Smooth muscle cell (in vitro differentiated cells): ENCODE results near the gene ARHGAP10. TPM values are rescaled to one million over a fixed set of nuclear protein-coding genes. Genes with fewer than 3 reads are reported as not detected.
A peak's percentile ranks its signal among the peaks of the same experiment; 100 is the strongest.

ENCODE experiments used
- DNase-seq: peaks from one replicate; lab custom pipeline; 2025; ENCODE audit not compliant: unreplicated experiment; lab: John Stamatoyannopoulos, UW
- H2AFZ ChIP-seq: fragments of 200-600 bp; sonication (generic); 2 replicates; pipeline ENCODE4 v1.6.0; 2016; ENCODE audit warnings: antibody characterized with exemption, low read depth, mild to moderate bottlenecking
- H3F3A ChIP-seq: fragments of 200-600 bp; sonication (generic); 2 replicates; pipeline ENCODE4 v1.6.0; 2017; ENCODE audit warnings: antibody characterized with exemption, low read depth
- H3K27ac ChIP-seq: fragments of 200-600 bp; sonication (generic); 2 replicates; pipeline ENCODE4 v1.5.1; 2016; ENCODE audit warnings: low read depth, mild to moderate bottlenecking
- H3K27me3 ChIP-seq: fragments of 200-600 bp; sonication (generic); 2 replicates; pipeline ENCODE4 v1.6.1; 2016; ENCODE audit warnings: low read depth, mild to moderate bottlenecking
- H3K36me3 ChIP-seq: fragments of 200-600 bp; sonication (generic); 2 replicates; pipeline ENCODE4 v1.5.1; 2016; ENCODE audit warnings: low read depth
- H3K4me1 ChIP-seq: fragments of 200-600 bp; sonication (generic); 2 replicates; pipeline ENCODE4 v1.5.1; 2016; ENCODE audit warnings: low read depth
- H3K4me2 ChIP-seq: fragments of 200-600 bp; sonication (generic); 2 replicates; pipeline ENCODE4 v1.6.0; 2016; ENCODE audit warnings: mild to moderate bottlenecking
- H3K4me3 ChIP-seq: fragments of 200-600 bp; sonication (generic); 2 replicates; pipeline ENCODE4 v1.5.1; 2016; ENCODE audit warnings: mild to moderate bottlenecking
- H3K79me2 ChIP-seq: fragments of 200-600 bp; sonication (generic); 2 replicates; pipeline ENCODE4 v1.6.0; 2016; ENCODE audit warnings: low read depth, mild to moderate bottlenecking
- H3K9ac ChIP-seq: fragments of 200-600 bp; sonication (generic); 2 replicates; pipeline ENCODE4 v1.6.0; 2016; ENCODE audit warnings: low read depth
- H3K9me3 ChIP-seq: fragments of 200-600 bp; sonication (generic); replicated peaks from 2 replicates; pipeline ENCODE4 v1.5.1; 2016; ENCODE audit warnings: low read depth
- H4K20me1 ChIP-seq: fragments of 200-600 bp; sonication (generic); 2 replicates; pipeline ENCODE4 v1.6.0; 2016; ENCODE audit warnings: low read depth
- WGBS: methylation state at CpG from one replicate; pipeline ENCODE4 v1.1.7; 2016; ENCODE audit warnings: low lambda C conversion rate; 5-methylcytosine and 5-hydroxymethylcytosine counted together
- polyA plus RNA-seq: library from polyadenylated mRNA; unstranded; fragments of >200 nt; fragmentation: Nextera tagmentation; extraction: Ambion mirVana; gene quantifications from 2 replicates; pipeline ENCODE4 v1.2.1, GENCODE V29; 2016
- total RNA-seq: library from RNA; depleted of rRNA; stranded (reverse); fragments of >200 nt; gene quantifications from 2 replicates; pipeline ENCODE4 v1.2.3, GENCODE V29; 2014
- TF ChIP-seq, protein P1 (sequence below): fragments of 200-600 bp; sonication (generic); IDR thresholded peaks from 2 replicates; pipeline ENCODE4 v1.5.1; 2017; ENCODE audit warnings: borderline replicate concordance, mild to moderate bottlenecking, antibody characterized with exemption; ENCODE audit not compliant: insufficient read depth, poor library complexity, severe bottlenecking

Gene ARHGAP10
- total and polyA plus RNA-seq, 2 experiments from 2014 or later: 6.2 to 11.6 TPM

DNA sequence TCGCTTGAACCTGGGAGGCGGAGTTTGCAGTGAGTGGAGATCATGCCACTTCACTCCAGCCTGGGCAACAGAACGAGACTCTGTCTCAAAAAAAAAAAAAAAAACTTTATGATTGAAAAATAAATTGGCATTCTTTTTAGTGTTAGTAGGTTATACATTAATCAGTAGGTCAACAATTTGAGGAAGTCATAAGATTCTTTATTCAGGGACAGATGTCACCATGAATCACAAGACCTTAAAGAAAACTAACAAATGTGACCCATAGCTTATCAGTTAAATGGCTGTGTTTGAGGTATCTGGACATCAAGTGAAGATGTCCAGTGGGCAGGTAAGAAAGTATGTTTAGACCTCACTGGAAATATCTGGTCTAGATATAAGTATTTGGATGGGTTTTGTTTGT, 38.7 kb upstream of the ARHGAP10 start:
- TF ChIP-seq, protein P1, sequence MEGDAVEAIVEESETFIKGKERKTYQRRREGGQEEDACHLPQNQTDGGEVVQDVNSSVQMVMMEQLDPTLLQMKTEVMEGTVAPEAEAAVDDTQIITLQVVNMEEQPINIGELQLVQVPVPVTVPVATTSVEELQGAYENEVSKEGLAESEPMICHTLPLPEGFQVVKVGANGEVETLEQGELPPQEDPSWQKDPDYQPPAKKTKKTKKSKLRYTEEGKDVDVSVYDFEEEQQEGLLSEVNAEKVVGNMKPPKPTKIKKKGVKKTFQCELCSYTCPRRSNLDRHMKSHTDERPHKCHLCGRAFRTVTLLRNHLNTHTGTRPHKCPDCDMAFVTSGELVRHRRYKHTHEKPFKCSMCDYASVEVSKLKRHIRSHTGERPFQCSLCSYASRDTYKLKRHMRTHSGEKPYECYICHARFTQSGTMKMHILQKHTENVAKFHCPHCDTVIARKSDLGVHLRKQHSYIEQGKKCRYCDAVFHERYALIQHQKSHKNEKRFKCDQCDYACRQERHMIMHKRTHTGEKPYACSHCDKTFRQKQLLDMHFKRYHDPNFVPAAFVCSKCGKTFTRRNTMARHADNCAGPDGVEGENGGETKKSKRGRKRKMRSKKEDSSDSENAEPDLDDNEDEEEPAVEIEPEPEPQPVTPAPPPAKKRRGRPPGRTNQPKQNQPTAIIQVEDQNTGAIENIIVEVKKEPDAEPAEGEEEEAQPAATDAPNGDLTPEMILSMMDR: no peak
- Histone ChIP-seq H3K4me2 (no peak overlapping the region), H3K79me2 (no peaks in the 10 kb centered on the region), H4K20me1 (no peaks in the 10 kb centered on the region), H3K4me1 (no peaks in the 10 kb centered on the region), H3K4me3 (no peak overlapping the region), H3K27ac (no peak overlapping the region), H3K9me3 (no peaks in the 10 kb centered on the region), H3K36me3 (no peaks in the 10 kb centered on the region), H3K27me3 (no peaks in the 10 kb centered on the region), H3F3A (no peaks in the 10 kb centered on the region), H3K9ac (no peak overlapping the region), H2AFZ (no peak overlapping the region)
- 93% methylated on average over 3 of the region's 3 CpGs for WGBS
- no peak for DNase-seq

DNA sequence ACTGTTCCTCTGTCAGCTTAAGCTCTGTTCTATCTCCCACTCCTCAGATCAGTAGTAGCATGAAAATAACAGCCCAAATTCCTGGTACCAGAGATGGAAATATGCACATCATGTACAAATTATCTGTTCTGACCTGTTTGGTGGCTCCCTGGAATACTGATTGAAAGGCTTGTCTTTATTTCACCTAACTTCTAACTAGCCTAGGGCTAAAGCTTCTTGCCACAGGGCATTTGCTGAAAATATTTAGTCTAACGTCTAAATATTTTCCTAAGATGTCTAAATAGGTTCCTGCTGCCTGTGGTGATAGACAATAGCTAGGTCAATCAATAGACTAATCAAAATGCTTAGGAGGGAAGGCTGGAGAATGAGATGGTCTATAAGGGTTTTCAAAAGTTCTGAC, 35.0 kb upstream of the ARHGAP10 start:
- no peak overlapping the region for H3K27ac ChIP-seq
- no peaks in the 10 kb centered on the region for H3K9me3 ChIP-seq
- TF ChIP-seq, protein P1: no peak
- no peak overlapping the region for H3K9ac ChIP-seq
- no peaks in the 10 kb centered on the region for H3K36me3 ChIP-seq
- no peaks in the 10 kb centered on the region for H4K20me1 ChIP-seq
- H3K4me2 ChIP-seq: no peak overlapping the region
- DNase-seq: no peak
- H3K79me2 ChIP-seq: no peaks in the 10 kb centered on the region
- 59% methylated on average over 1 of the region's 1 CpG for WGBS
- no peaks in the 10 kb centered on the region for H3F3A ChIP-seq
- H3K4me3 ChIP-seq: no peak overlapping the region
- no peak overlapping the region for H2AFZ ChIP-seq
- no peaks in the 10 kb centered on the region for H3K27me3 ChIP-seq
- no peaks in the 10 kb centered on the region for H3K4me1 ChIP-seq

DNA sequence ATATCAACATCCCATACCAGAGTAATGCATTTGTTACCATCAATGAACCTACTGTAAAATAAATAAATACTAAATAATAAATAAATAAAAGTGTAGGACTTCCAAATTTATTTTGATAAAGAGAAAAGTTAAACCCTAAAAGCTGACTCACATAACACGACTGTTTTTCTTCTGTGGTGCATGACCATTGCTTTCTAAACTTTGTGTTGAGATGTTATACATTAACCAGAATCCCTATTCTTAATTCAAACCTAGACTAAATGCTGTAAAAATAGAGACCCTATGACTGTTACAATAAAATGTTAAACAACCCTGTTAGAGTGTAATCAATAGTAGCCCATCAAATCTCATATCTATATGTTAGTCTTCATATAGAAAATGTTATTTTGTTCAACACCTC, 27.0 kb upstream of the ARHGAP10 start:
- Histone ChIP-seq H3F3A (no peaks in the 10 kb centered on the region), H3K36me3 (no peaks in the 10 kb centered on the region), H2AFZ (no peak overlapping the region), H3K4me1 (no peaks in the 10 kb centered on the region), H3K79me2 (no peaks in the 10 kb centered on the region), H3K27ac (no peak overlapping the region), H4K20me1 (no peaks in the 10 kb centered on the region), H3K4me3 (no peak overlapping the region), H3K9ac (no peak overlapping the region), H3K27me3 (no peaks in the 10 kb centered on the region), H3K4me2 (no peak overlapping the region), H3K9me3 (no peaks in the 10 kb centered on the region)
- TF ChIP-seq, protein P1: no peak
- 91% methylated on average over 1 of the region's 1 CpG for WGBS
- DNase-seq: no peak

DNA sequence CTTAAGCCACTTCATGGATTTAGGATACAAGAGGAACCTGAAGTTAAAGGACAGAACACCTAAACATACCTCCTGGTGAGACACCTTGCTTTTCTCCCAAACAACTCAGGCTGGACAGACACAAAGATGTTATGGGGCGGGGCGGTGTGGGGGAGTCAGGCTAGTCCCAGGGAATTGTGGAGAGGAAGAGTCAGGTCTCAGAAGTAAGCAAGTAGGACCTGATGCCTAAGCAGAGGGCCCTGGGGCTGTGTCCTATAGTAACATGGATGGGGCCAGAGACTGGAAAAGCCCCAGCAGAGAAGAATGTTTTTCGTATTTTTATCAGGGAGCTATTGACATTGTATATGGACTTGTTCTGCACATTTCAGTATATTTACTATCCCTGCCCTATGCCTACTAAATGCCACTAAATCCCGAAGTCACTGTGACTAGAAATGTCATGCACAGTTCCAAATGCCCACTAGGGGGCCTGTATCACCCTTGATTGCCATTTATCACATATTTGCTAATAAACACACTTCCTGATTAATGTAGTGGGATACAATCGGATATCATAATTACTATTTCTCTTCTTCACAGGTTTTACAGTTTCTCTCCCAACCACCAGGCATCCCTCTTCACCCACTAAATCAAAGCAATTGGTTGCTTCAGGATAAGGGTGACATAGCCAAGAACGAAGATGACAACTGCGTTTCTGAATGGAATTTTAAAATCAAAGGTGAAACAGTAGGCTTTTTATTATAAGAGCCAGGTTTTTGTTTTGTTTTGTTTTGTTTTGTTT, 23.8 kb upstream of the ARHGAP10 start:
- TF ChIP-seq, protein P1: peak; percentile 87
- Histone ChIP-seq H4K20me1 (no peaks in the 10 kb centered on the region), H3K9ac (no peak overlapping the region), H3K27me3 (no peaks in the 10 kb centered on the region), H3K36me3 (no peaks in the 10 kb centered on the region), H3K9me3 (no peaks in the 10 kb centered on the region), H2AFZ (no peak overlapping the region), H3K4me1 (no peaks in the 10 kb centered on the region), H3F3A (no peaks in the 10 kb centered on the region), H3K4me2 (no peak overlapping the region), H3K27ac (no peak overlapping the region), H3K4me3 (no peak overlapping the region), H3K79me2 (no peaks in the 10 kb centered on the region)
- peak; percentile 5 for DNase-seq
- 53% methylated on average over 7 of the region's 7 CpGs for WGBS
